H1 (cell line): ENCODE measurements around the gene HIVEP3. TPM values are rescaled to one million over a fixed set of nuclear protein-coding genes. Genes with fewer than 3 reads are reported as not detected.

Experiments
- GABPA ChIP-seq: IDR thresholded peaks from 2 replicates; pipeline ENCODE4 v1.6.1; 2011; ENCODE audit warnings: mild to moderate bottlenecking, low read length, moderate library complexity, borderline replicate concordance; ENCODE audit not compliant: insufficient read depth
- KDM1A ChIP-seq: fragments of 200-600, 300-600 bp; sonication (generic); IDR thresholded peaks from 2 replicates; pipeline ENCODE4 v1.7.1; 2016; ENCODE audit warnings: mild to moderate bottlenecking, low read length, borderline replicate concordance
- POLR2A ChIP-seq, 2 experiments: IDR thresholded peaks; 1 replicate in 1 of 2; 2 replicates in 1 of 2; pipeline ENCODE4 v1.6.1; 2011; ENCODE audit warnings: low read depth in 2 of 2, low read length in 2 of 2, mild to moderate bottlenecking in 2 of 2; ENCODE audit errors: control extremely low read depth in 1 of 2
- polyA plus RNA-seq, 7 experiments: library from polyadenylated mRNA; depleted of rRNA in 3 of 7; stranded (reverse) in 5 of 7; unstranded in 2 of 7; fragments of >200 nt in 5 of 7; fragments of 200-250 nt in 2 of 7; gene quantifications; 1 replicate in 5 of 7; 2 replicates in 1 of 7; 4 replicates in 1 of 7; pipeline versions ENCODE4 v1.2.1 to v1.2.3, GENCODE V29; 2011 to 2013; ENCODE audit warnings: missing spikeins in 2 of 7, mixed read lengths in 2 of 7
- total RNA-seq: library from RNA; stranded (reverse); fragmentation: NEBNext Ultra II Directional; extraction: Animal tissue kit (Norgen Biotek cat#: 25700); gene quantifications from 2 replicates; pipeline ENCODE4 v1.2.1, GENCODE V29; 2021

The HIVEP3 gene
- total and polyA plus RNA-seq, 2 of the 8 experiments (the other 6 are each of a cell fraction or from before 2014, with no cell fraction given): 0.24 to 0.69 TPM

- TF ChIP-seq POLR2A (IDR thresholded peaks at IDR 0.05; ENCODE audit: control extremely low read depth in 1 of 2, low read depth in 2 of 2, low read length in 2 of 2) (no peak), GABPA (no peak), KDM1A (no peak)
Observed at GRCh38 chr1:41588334-41588875, 330.3 kb downstream of the HIVEP3 start (continued).
